ENCODE measurements around the gene CRYL1. TPM values are rescaled to one million over a fixed set of nuclear protein-coding genes. Genes with fewer than 3 reads are reported as not detected.

The CRYL1 gene
- total RNA-seq, 1 donor from 2014 or later = 29.4 TPM

DNA sequence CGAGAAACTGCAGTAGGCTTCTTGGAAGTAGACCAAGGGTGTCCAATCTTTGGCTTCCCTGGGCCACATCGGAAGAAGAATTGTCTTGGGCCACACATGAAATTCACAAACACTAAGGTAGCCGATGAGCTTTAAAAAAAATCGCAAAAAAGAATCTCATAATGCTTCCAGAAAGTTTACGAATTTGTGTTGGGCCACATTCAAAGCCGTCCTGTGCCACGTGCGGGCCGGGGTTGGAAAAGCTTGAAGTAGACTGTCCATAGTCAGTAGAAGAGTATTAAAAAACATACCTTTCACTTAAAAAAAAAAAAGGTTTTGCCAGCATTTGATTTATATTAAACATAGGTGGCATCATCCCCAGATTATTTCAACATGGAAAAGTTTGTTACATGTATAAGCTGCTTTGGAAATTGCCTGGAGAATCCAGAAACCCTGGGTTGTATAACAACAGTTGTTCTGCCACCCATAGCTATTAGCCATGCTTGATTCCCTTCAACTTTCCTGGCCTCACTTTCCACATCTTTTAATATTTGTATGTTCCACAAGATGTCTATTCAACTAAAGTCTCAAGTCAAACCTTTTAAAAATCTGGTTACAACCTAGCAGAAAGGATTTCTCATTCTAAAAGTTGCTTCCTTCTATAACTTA is 42.3 kb upstream of the CRYL1 start:
- Mint-ChIP-seq H3K4me1 (peaks cover 13% of the 10 kb centered on the region), H3K9me3 (peaks cover 17% of the 10 kb centered on the region), H3K36me3 (peaks cover 23% of the 10 kb centered on the region), H3K4me3 (peak overlapping the region; percentile 93), H3K27me3 (ENCODE audit: low read depth) (no peaks in the 10 kb centered on the region), H3K27ac (peak overlapping the region; percentile 97)
- TF ChIP-seq, protein P1, sequence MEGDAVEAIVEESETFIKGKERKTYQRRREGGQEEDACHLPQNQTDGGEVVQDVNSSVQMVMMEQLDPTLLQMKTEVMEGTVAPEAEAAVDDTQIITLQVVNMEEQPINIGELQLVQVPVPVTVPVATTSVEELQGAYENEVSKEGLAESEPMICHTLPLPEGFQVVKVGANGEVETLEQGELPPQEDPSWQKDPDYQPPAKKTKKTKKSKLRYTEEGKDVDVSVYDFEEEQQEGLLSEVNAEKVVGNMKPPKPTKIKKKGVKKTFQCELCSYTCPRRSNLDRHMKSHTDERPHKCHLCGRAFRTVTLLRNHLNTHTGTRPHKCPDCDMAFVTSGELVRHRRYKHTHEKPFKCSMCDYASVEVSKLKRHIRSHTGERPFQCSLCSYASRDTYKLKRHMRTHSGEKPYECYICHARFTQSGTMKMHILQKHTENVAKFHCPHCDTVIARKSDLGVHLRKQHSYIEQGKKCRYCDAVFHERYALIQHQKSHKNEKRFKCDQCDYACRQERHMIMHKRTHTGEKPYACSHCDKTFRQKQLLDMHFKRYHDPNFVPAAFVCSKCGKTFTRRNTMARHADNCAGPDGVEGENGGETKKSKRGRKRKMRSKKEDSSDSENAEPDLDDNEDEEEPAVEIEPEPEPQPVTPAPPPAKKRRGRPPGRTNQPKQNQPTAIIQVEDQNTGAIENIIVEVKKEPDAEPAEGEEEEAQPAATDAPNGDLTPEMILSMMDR (IDR thresholded peaks at IDR 0.05; ENCODE audit: unreplicated experiment) = no peak
- no peak for DNase-seq (ENCODE audit: low spot score in 2 of 2, unreplicated experiment in 2 of 2)

DNA sequence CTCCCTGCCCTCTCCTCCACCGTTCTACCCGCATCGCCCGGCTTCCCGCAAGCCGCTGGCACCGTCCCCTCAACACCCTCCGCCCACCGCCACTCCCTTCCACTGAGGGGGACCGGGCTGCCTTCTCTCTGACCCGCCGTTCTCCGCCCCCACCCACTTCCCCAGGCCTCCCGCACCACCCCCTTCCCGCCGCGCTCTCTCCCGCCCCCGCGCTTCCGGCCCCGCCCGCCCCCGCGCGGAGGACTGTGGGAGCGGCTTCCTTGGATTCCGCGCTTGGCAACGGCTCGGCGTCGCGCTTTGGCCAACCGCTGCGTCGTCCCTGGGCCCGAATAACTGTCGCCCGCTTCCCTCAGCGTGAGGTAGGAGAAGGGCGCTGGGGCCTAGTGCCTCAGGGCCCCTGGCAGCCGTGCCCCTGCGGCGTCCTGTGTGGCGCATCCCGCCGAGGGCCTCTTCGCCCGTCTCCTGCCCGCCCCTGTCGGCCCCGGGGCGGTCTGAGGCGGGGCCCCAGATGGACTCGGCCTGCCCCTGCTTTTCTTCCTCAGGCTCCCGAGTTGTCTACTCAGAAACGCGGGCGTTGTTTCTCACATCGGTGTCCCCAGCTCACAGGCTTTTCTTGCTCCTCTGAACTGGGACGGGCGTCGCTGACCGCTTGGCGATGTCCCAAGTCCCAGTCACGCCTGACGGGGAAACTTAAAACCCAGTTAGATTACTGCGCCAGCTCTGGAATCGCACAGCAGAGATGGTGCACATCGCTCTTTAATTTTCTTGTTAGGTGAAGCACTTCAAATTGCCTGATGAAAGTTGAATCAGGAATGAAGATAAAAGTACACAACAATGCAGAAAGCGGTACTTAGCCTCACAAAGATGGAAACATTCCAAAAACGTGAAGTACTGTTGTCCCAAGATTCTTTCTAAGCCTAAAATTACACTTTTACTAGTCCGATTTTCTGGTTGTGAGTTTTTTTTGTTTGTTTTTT is 41.5 kb upstream of the CRYL1 start, which contains the start of gene IFT88:
TSS of gene IFT88 (plus strand) at position 260 of the 977 bp plus-strand sequence. CDS start 7,229 bp downstream, outside the sequence.
- H3K27me3 Mint-ChIP-seq (ENCODE audit: low read depth) = no peaks in the 10 kb centered on the region
- TF ChIP-seq, protein P1 (IDR thresholded peaks at IDR 0.05; ENCODE audit: unreplicated experiment) = no peak
- H3K9me3 Mint-ChIP-seq = peaks cover 17% of the 10 kb centered on the region

DNA sequence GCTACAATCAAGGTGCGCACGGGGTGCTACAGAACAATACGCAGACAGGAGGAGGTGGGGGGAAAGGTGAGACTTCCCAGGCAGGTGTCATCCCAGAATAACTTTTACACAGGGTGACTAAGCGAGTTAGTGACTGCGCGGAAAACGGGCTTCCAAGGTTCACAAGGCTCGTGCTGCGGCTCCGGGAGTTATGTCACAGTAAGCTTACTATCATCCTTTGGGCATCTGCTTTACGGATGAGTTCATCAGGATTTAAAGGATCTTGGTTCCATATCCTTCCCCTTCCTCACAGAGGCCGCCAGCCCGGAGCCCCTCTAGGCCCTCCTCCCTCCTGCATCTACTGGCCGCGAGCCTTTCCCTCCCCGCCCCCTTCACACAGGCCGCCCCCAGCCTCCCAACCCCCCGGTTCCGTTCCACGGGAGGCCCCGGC is 40.8 kb upstream of the CRYL1 start:
- Mint-ChIP-seq H3K27ac (peak overlapping the region; percentile 98), H3K9me3 (peaks cover 21% of the 10 kb centered on the region), H3K36me3 (peaks cover 16% of the 10 kb centered on the region), H3K4me1 (peaks cover 13% of the 10 kb centered on the region), H3K4me3 (peak overlapping the region; percentile 93), H3K27me3 (ENCODE audit: low read depth) (no peaks in the 10 kb centered on the region)
- TF ChIP-seq, protein P1 (IDR thresholded peaks at IDR 0.05; ENCODE audit: unreplicated experiment) = no peak
- no peak for DNase-seq (ENCODE audit: low spot score in 2 of 2, unreplicated experiment in 2 of 2)

More for the DNA sequence above, 41.5 kb upstream of the CRYL1 start, which contains the start of gene IFT88:
- Mint-ChIP-seq H3K27ac (peak within 1 kb of the TSS; percentile 98), H3K4me3 (peak within 1 kb of the TSS; percentile 93), H3K36me3 (peaks cover 19% of the 10 kb centered on the region), H3K4me1 (peaks cover 13% of the 10 kb centered on the region)
- peak; percentile 87 to 93 for DNase-seq (ENCODE audit: low spot score in 2 of 2, unreplicated experiment in 2 of 2)

DNA sequence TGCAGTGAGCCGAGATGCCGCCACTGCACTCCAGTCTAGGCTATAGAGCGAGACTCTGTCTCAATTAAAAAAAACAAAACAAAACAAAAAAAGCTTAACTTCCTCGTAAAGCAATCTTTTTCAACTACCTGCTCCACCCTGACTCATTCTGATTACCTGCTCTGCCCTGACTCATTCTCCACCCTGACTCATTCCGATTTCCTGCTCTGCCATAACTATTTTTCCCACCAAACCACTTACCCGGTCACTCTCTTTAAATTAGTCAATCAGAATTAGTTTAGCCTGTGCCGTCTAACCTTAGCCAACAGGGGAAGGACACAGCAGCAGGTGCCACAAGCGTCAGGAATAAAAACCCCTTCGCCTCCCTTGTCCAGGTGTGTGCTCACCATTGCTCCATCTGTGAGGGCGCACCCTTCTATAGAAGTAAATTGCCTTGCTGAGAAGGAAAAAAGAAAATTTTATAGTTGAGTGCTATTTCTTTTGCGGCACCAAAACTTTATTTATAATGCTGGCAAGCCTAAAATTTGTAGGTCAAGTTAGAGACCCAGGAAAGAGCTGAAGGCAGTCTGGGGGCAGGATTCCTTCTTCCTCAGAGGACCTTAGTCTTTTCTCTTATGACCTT is 39.6 kb upstream of the CRYL1 start:
- peaks cover 17% of the 10 kb centered on the region for H3K4me1 Mint-ChIP-seq
- peaks cover 21% of the 10 kb centered on the region for H3K9me3 Mint-ChIP-seq
- peaks cover 13% of the 10 kb centered on the region for H3K36me3 Mint-ChIP-seq
- DNase-seq (ENCODE audit: low spot score in 2 of 2, unreplicated experiment in 2 of 2) = no peak
- TF ChIP-seq, protein P1 (IDR thresholded peaks at IDR 0.05; ENCODE audit: unreplicated experiment) = no peak
- peak overlapping the region; percentile 26 for H3K4me3 Mint-ChIP-seq
- H3K27ac Mint-ChIP-seq = no peak overlapping the region
- H3K27me3 Mint-ChIP-seq (ENCODE audit: low read depth) = no peaks in the 10 kb centered on the region

DNA sequence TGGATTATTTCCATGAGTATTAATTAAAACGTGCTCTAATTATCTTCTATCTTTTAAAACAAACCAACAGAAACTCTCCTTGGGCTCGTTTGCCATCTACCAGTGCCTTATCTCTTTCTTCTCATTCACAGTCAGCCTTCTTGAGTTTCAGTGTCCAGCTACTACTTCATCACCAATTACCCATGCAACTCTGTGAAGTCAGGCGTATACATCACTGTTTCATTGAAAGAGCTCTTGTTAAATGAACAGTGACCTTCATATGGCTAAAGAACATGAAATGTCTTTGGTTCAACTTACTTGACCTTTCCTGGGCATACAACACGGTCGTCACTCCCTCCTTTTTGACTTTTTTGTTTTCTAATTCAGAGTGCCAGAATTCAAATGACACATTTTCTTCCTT is 36.1 kb upstream of the CRYL1 start:
- no peak overlapping the region for H3K27ac Mint-ChIP-seq
- TF ChIP-seq, protein P1 (IDR thresholded peaks at IDR 0.05; ENCODE audit: unreplicated experiment) = no peak
- peaks cover 9% of the 10 kb centered on the region for H3K36me3 Mint-ChIP-seq
- peaks cover 18% of the 10 kb centered on the region for H3K4me1 Mint-ChIP-seq
- H3K9me3 Mint-ChIP-seq = peaks cover 21% of the 10 kb centered on the region
- DNase-seq (ENCODE audit: low spot score in 2 of 2, unreplicated experiment in 2 of 2) = no peak
- no peaks in the 10 kb centered on the region for H3K27me3 Mint-ChIP-seq (ENCODE audit: low read depth)
- no peak overlapping the region for H3K4me3 Mint-ChIP-seq

All from mesothelial cell of epicardium (in vitro differentiated cells).